Measurements from ENCODE around the gene TNFRSF14. TPM values are rescaled to one million over a fixed set of nuclear protein-coding genes. Genes with fewer than 3 reads are reported as not detected.

Gene TNFRSF14
- total RNA-seq, 1 donor from 2014 or later, result 0.36 TPM

DNA sequence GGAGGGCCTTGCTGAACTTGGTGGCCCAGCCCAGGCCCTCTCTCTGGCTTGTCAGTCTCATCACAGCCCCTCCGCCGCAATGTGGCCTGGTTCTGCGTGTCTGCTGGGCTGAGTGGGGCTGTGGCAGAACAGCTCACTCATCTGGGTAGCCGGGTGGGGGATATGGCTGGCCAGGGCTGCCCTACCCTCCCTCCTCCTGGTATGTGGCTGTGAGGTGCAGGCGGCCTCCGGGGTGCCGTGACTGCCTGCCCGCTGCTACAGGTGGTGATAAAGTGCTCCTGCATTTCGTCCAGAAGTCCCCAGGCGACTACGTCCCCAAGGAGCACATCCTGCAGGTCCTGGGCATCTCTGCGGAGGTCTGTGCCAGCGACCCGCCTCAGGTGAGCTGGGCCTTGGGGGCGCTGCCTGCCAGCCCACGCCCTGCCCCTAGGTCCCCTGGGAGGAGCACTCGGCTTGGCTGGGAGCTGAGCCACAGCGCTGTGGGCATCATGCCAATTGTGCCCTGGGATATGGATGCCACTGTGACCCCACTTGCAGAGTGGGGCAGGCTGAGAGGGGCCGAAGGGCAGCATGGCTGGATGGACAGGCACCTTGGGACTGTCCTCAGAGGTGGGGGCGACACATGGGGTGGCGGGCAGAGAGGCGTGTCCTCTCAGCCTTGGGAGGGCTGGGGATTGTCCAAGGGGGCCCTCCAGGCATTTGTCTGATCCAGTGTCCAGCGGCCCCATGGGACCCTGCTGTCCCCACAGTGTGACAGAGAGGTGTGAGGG, 32.7 kb downstream of the TNFRSF14 start:
- H2AFZ ChIP-seq (ENCODE audit: low read depth, low read length), result no peak overlapping the region
- H3K36me3 Mint-ChIP-seq (ENCODE audit: low read depth, unreplicated experiment), result no peaks in the 10 kb centered on the region
- no peak overlapping the region for H3K27ac Mint-ChIP-seq (ENCODE audit: unreplicated experiment)
- no peaks in the 10 kb centered on the region for H4K20me1 ChIP-seq (ENCODE audit: insufficient read depth, low read length)
- H3K27me3 ChIP-seq (ENCODE audit: insufficient read depth, low read length), result no peaks in the 10 kb centered on the region
- H3K4me3 Mint-ChIP-seq (ENCODE audit: unreplicated experiment), result peak overlapping the region; percentile 54
- no peak for TF ChIP-seq CTCF (IDR thresholded peaks at IDR 0.05; ENCODE audit: insufficient read depth, low read depth, low read length)
- no peak for TF ChIP-seq EZH2 (IDR thresholded peaks at IDR 0.05; ENCODE audit: insufficient read depth, low read length)
- H3K9me3 ChIP-seq (ENCODE audit: insufficient read depth, low read depth, low read length), result no peaks in the 10 kb centered on the region
- peaks cover 17% of the 10 kb centered on the region for H3K4me1 ChIP-seq (ENCODE audit: insufficient read depth, low read length)
- H3K4me2 ChIP-seq (ENCODE audit: low read length), result no peak overlapping the region
- H3K27me3 Mint-ChIP-seq (ENCODE audit: low read depth, unreplicated experiment), result no peaks in the 10 kb centered on the region
- H3K9me3 Mint-ChIP-seq (ENCODE audit: unreplicated experiment), result no peaks in the 10 kb centered on the region
- no peak overlapping the region for H3K4me3 ChIP-seq (ENCODE audit: insufficient read depth, low read depth, low read length)
- H3K27ac ChIP-seq (ENCODE audit: low read depth, low read length), result no peak overlapping the region
- no peak for DNase-seq (ENCODE audit: low read depth)
- H3K9ac ChIP-seq (ENCODE audit: low read length), result no peak overlapping the region
- no peaks in the 10 kb centered on the region for H3K36me3 ChIP-seq (ENCODE audit: insufficient read depth, low read length)
- no peak for FAIRE-seq
- peaks cover 1% of the 10 kb centered on the region for H3K4me1 Mint-ChIP-seq (ENCODE audit: low read depth, unreplicated experiment)
- H3K79me2 ChIP-seq (ENCODE audit: insufficient read depth, low read length), result no peaks in the 10 kb centered on the region

DNA sequence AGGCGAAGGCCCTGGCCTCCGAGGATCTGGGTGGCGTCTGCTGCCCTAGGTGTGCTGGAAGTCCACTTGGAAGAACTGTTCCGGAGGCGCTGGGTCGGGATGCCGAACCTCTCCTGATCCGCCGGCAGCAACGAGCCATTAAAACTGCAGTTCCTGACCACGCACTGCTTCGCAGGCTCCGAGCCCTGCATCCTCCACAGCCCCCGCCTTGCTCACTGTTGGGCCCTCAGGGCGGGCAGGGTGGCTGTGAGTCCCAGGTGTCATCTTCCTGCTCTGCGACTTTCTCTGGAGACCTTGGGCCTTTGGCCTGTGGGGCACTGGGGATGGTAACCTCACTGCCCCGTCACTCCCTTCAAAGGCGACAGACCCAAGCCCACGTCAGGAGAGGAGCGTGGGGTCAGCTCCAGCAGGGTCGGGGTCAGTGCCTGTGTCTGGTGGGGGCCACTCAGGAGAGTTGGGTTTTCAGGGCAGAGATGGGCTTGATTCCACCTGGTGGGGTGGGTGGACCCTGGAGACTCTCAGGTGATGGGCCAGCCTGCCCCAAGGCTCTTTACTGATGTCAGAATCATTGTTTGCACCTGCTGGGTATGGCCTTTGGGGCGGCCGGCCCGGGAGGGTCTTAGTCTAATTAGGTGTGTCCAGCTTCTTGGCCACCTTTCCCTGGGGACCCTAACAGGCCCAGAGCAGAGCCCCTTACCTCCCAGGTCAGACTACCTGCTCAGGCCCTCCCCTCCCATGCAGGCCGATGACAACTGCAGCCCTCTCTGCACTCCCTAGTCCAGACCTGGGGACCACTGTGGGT, 33.5 kb downstream of the TNFRSF14 start:
- Mint-ChIP-seq H3K4me1 (ENCODE audit: low read depth, unreplicated experiment) (peaks cover 1% of the 10 kb centered on the region), H3K9me3 (ENCODE audit: unreplicated experiment) (no peaks in the 10 kb centered on the region), H3K4me3 (ENCODE audit: unreplicated experiment) (no peak overlapping the region), H3K27ac (ENCODE audit: unreplicated experiment) (no peak overlapping the region), H3K36me3 (ENCODE audit: low read depth, unreplicated experiment) (no peaks in the 10 kb centered on the region), H3K27me3 (ENCODE audit: low read depth, unreplicated experiment) (no peaks in the 10 kb centered on the region)
- H4K20me1 ChIP-seq (ENCODE audit: insufficient read depth, low read length), result no peaks in the 10 kb centered on the region
- H3K4me1 ChIP-seq (ENCODE audit: insufficient read depth, low read length), result peaks cover 19% of the 10 kb centered on the region
- H3K27me3 ChIP-seq (ENCODE audit: insufficient read depth, low read length), result no peaks in the 10 kb centered on the region
- no peak overlapping the region for H3K9ac ChIP-seq (ENCODE audit: low read length)
- DNase-seq (ENCODE audit: low read depth), result no peak
- FAIRE-seq, result no peak
- H2AFZ ChIP-seq (ENCODE audit: low read depth, low read length), result no peak overlapping the region
- no peak overlapping the region for H3K4me3 ChIP-seq (ENCODE audit: insufficient read depth, low read depth, low read length)
- no peaks in the 10 kb centered on the region for H3K79me2 ChIP-seq (ENCODE audit: insufficient read depth, low read length)
- TF ChIP-seq EZH2 (IDR thresholded peaks at IDR 0.05; ENCODE audit: insufficient read depth, low read length), result no peak
- no peak for TF ChIP-seq CTCF (IDR thresholded peaks at IDR 0.05; ENCODE audit: insufficient read depth, low read depth, low read length)
- no peaks in the 10 kb centered on the region for H3K36me3 ChIP-seq (ENCODE audit: insufficient read depth, low read length)
- H3K9me3 ChIP-seq (ENCODE audit: insufficient read depth, low read depth, low read length), result no peaks in the 10 kb centered on the region
- no peak overlapping the region for H3K4me2 ChIP-seq (ENCODE audit: low read length)
- H3K27ac ChIP-seq (ENCODE audit: low read depth, low read length), result no peak overlapping the region
